Activated CD4-positive, CD25-positive, alpha-beta regulatory T cell treated with anti-CD3 and anti-CD28 coated beads, Interleukin-2, amount 50 U/mL, for 72 hours (primary cell): ENCODE measurements around the gene FOXD4.
"Not testable (repeated sequence)": the region's sequence is repeated elsewhere in the genome, so short reads cannot be mapped to it uniquely, and the experiment has no call there.

Experiments used
- DNase-seq: peaks from one replicate; pipeline ENCODE4 v3.0.0; 2021

Gene FOXD4

GRCh38 chr9:90851-91250 is 27.4 kb downstream of the FOXD4 start:
- DNase-seq: not testable (repeated sequence)

GRCh38 chr9:88396-89037 is 29.7 kb downstream of the FOXD4 start:
- DNase-seq: not testable (repeated sequence)

- not testable (repeated sequence) for DNase-seq
These were observed 30.4 kb downstream of the FOXD4 start for GRCh38 chr9:87860-88259.

- DNase-seq: not testable (repeated sequence)
These were observed 31.1 kb downstream of the FOXD4 start for GRCh38 chr9:87105-87504.

- DNase-seq: not testable (repeated sequence)
These were observed 31.5 kb downstream of the FOXD4 start for GRCh38 chr9:86697-87096.

GRCh38 chr9:82932-83689 is 35.1 kb downstream of the FOXD4 start:
- DNase-seq: not testable (repeated sequence)

GRCh38 chr9:78333-78732 is 39.9 kb downstream of the FOXD4 start:
- DNase-seq: not testable (repeated sequence)

- not testable (repeated sequence) for DNase-seq
These were observed 41.8 kb downstream of the FOXD4 start for GRCh38 chr9:76389-76788.

- not testable (repeated sequence) for DNase-seq
These were observed 44.2 kb downstream of the FOXD4 start for GRCh38 chr9:73900-74525.

GRCh38 chr9:73076-73899 is 44.9 kb downstream of the FOXD4 start:
- DNase-seq: not testable (repeated sequence)
